PC-3 (cell line): ENCODE data around the gene TRMT10A.

Experiments used
- EZH2phosphoT487 ChIP-seq: fragments of 300-600 bp; sonication (generic); IDR thresholded peaks from 2 replicates; pipeline ENCODE4 v1.6.1; 2018; ENCODE audit warnings: mild to moderate bottlenecking, antibody characterized with exemption, low read length, borderline replicate concordance
- TF ChIP-seq, protein P1 (sequence below): fragments of 300-600 bp; sonication (generic); conservative IDR thresholded peaks from 2 replicates; pipeline ENCODE4 v1.5.1; 2017; ENCODE audit warnings: antibody characterized with exemption, low read depth, mild to moderate bottlenecking, low read length

DNA sequence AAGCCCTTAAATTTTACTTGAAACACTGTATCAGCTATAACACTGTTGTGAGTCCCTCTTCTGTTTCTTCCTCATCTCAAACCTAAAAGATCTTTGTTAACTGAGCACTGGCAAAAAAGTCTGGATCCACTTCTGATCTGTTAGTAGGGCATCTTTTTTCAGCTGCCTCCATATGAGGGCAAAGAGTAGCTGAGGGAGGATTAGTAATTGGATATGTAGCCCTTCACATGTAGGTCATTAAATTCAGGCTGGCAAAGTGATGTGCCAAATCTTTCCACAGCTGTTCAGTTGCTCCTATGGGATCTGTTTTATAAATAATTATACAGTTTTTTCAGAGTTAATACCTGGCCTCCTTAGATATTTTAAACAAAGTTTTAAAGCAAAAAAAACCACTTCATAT, 1.1 kb upstream of the TRMT10A start:
- TF ChIP-seq EZH2phosphoT487, result no peak
- TF ChIP-seq, protein P1, sequence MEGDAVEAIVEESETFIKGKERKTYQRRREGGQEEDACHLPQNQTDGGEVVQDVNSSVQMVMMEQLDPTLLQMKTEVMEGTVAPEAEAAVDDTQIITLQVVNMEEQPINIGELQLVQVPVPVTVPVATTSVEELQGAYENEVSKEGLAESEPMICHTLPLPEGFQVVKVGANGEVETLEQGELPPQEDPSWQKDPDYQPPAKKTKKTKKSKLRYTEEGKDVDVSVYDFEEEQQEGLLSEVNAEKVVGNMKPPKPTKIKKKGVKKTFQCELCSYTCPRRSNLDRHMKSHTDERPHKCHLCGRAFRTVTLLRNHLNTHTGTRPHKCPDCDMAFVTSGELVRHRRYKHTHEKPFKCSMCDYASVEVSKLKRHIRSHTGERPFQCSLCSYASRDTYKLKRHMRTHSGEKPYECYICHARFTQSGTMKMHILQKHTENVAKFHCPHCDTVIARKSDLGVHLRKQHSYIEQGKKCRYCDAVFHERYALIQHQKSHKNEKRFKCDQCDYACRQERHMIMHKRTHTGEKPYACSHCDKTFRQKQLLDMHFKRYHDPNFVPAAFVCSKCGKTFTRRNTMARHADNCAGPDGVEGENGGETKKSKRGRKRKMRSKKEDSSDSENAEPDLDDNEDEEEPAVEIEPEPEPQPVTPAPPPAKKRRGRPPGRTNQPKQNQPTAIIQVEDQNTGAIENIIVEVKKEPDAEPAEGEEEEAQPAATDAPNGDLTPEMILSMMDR, result no peak
